Epithelial cell of esophagus (primary cell): ENCODE data around the gene HEPN1.

ENCODE experiments used
- DNase-seq: peaks from one replicate; pipeline ENCODE4 v3.0.0; 2010; ENCODE audit warnings: low read depth
- H3K4me3 ChIP-seq: 2 replicates; pipeline ENCODE4 v1.5.1; 2011; ENCODE audit warnings: mild to moderate bottlenecking, low read length, control low read depth
- CTCF ChIP-seq: IDR thresholded peaks from 2 replicates; pipeline ENCODE4 v1.5.1; 2011; ENCODE audit warnings: low read depth, mild to moderate bottlenecking, low read length, control low read depth, inconsistent platforms; ENCODE audit not compliant: insufficient read depth; ENCODE audit errors: missing control alignments

HEPN1 gene

GRCh38 chr11:124919898-124920297, 848 bp downstream of the HEPN1 start:
- TF ChIP-seq CTCF = no peak
- no peak for DNase-seq
- H3K4me3 ChIP-seq = no peak overlapping the region

- no peak overlapping the region for H3K4me3 ChIP-seq
- DNase-seq = no peak
Observed at GRCh38 chr11:124920356-124920755, 1.3 kb downstream of the HEPN1 start.

GRCh38 chr11:124920870-124921609, 2.0 kb downstream of the HEPN1 start:
- peak; percentile 41 for DNase-seq
- TF ChIP-seq CTCF = no peak
- H3K4me3 ChIP-seq = peak overlapping the region; percentile 21

More at GRCh38 chr11:124920356-124920755, 1.3 kb downstream of the HEPN1 start:
- no peak for TF ChIP-seq CTCF

- no peak for DNase-seq
- TF ChIP-seq CTCF = no peak
- H3K4me3 ChIP-seq = no peak overlapping the region
Observed at GRCh38 chr11:124922831-124923230, 3.8 kb downstream of the HEPN1 start.

- no peak for TF ChIP-seq CTCF
- DNase-seq = no peak
- no peak overlapping the region for H3K4me3 ChIP-seq
Observed at GRCh38 chr11:124923296-124923695, 4.2 kb downstream of the HEPN1 start.

GRCh38 chr11:124928942-124929665, 10.1 kb downstream of the HEPN1 start:
- no peak overlapping the region for H3K4me3 ChIP-seq
- DNase-seq = no peak
- TF ChIP-seq CTCF = no peak
